GM19099 (cell line): Measurements from ENCODE around the gene PPP1R37.

Experiments used
- POLR2A ChIP-seq: IDR thresholded peaks from 3 replicates; pipeline ENCODE4 v1.6.1; 2011; ENCODE audit warnings: low read depth; ENCODE audit not compliant: insufficient read length; ENCODE audit errors: extremely low read depth

Gene PPP1R37

GRCh38 chr19:45092747-45093678 lies at the start of gene PPP1R37:
Gene PPP1R37, plus strand, starts transcription at chr19:45093179. Its CDS starts 147 bp downstream, at chr19:45093326.
- TF ChIP-seq POLR2A: peak; percentile 56

GRCh38 chr19:45045671-45046353 lies 47.2 kb upstream of the PPP1R37 start:
- no peak for TF ChIP-seq POLR2A

GRCh38 chr19:45046355-45046754 lies 46.6 kb upstream of the PPP1R37 start:
- TF ChIP-seq POLR2A: no peak

GRCh38 chr19:45047188-45047797 lies 45.7 kb upstream of the PPP1R37 start:
- TF ChIP-seq POLR2A: no peak

- no peak for TF ChIP-seq POLR2A
Observed at GRCh38 chr19:45049073-45049736, 43.8 kb upstream of the PPP1R37 start.

GRCh38 chr19:45050036-45050435 lies 42.9 kb upstream of the PPP1R37 start:
- no peak for TF ChIP-seq POLR2A

- no peak for TF ChIP-seq POLR2A
Observed at GRCh38 chr19:45051929-45052579, 40.9 kb upstream of the PPP1R37 start.

- no peak for TF ChIP-seq POLR2A
Observed at GRCh38 chr19:45056831-45057230, 36.1 kb upstream of the PPP1R37 start.

GRCh38 chr19:45057444-45057843 lies 35.5 kb upstream of the PPP1R37 start:
- no peak for TF ChIP-seq POLR2A

- TF ChIP-seq POLR2A: no peak
Observed at GRCh38 chr19:45058622-45059159, 34.3 kb upstream of the PPP1R37 start.

- no peak for TF ChIP-seq POLR2A
Observed at GRCh38 chr19:45059258-45059965, 33.6 kb upstream of the PPP1R37 start.

- no peak for TF ChIP-seq POLR2A
Observed at GRCh38 chr19:45061965-45062364, 31.0 kb upstream of the PPP1R37 start.
